DMS153 treated with DMSO at 0.1 percent for 48 hours (cell line): ENCODE measurements around the gene TSKU.

Experiments used
- DNase-seq: peaks from one replicate; lab custom pipeline; 2025; ENCODE audit not compliant: unreplicated experiment; lab: John Stamatoyannopoulos, UW

Gene TSKU

GRCh38 chr11:76783294-76783895 is at the start of gene TSKU:
Gene TSKU, plus strand, starts transcription at chr11:76783356. Its CDS starts 12,261 bp downstream, at chr11:76795617.
- DNase-seq, result no peak

GRCh38 chr11:76733906-76734305 is 49.2 kb upstream of the TSKU start:
- DNase-seq, result peak; percentile 62

- DNase-seq, result no peak
These were observed 48.4 kb upstream of the TSKU start for GRCh38 chr11:76734456-76735420.

- no peak for DNase-seq
These were observed 47.3 kb upstream of the TSKU start for GRCh38 chr11:76735841-76736240.

- DNase-seq, result no peak
These were observed 46.9 kb upstream of the TSKU start for GRCh38 chr11:76736266-76736665.

GRCh38 chr11:76736773-76737495 is 46.2 kb upstream of the TSKU start:
- DNase-seq, result no peak

DNA sequence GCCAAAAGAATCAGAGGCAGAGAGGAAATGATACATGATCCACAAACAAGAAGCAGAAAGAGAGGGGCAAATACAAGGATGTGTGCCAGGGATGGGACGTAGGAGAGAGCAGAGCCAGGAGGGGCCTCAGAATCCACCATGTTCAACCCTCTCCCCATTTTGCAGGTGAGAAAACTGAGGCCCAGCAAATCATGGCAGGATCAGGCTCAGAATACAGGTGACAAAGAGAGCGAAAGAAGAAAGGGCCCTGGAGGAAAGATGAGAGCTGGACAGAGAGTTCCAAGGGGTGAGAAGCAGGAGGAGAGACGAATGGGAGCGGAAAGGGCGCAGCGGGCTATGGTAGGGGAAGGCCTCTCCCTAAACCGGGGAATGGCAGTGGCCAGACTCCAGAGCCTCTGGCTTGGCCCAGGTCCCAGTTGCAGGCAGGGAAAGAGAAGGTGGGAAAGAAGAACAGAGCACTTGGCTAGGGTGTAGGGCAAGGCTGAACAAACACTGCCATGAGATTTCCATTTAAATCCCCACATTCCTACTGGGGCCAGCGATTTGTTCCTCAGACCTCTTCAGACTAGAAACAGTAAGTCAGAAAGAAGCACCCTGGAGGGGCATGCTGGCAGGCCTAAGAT is 44.4 kb upstream of the TSKU start:
- DNase-seq, result no peak

DNA sequence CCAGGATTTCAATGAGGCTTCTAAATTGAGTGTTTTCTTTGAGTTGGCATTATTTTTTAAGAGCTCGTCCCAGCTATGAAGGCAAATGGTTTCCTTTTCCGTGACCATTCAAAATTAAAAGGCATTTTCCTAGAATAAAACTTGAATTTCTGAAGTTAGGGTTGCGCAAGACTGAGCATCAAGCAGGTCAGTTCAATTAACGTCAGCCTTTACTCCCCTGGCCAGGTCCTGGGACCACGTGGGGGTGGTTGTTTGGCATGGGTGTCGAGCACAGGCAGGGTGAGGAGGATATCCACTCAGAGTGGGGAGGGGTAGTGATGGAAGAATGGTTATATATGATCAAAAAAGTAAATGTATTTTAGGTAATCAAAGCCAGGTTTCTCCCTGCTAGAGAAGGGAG is 43.4 kb upstream of the TSKU start:
- no peak for DNase-seq

DNA sequence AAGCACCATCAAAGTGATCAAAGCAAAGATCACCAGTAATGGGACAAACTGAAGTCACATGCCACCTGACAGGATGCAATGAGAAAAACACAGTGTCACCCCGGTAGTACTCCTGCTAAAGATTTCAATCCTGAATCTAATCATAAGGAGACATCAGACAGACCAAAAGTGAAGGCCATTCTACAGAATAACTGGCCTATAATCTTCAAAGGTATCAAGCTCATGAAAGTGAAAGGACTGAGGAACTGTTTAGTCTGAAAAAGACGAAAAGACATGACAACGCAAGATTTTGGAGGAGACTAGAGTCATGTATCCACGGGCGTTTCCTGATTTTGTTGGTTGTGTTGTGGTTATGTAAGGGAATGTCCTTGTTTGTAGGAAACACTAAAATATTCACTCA is 42.4 kb upstream of the TSKU start:
- DNase-seq, result no peak

DNA sequence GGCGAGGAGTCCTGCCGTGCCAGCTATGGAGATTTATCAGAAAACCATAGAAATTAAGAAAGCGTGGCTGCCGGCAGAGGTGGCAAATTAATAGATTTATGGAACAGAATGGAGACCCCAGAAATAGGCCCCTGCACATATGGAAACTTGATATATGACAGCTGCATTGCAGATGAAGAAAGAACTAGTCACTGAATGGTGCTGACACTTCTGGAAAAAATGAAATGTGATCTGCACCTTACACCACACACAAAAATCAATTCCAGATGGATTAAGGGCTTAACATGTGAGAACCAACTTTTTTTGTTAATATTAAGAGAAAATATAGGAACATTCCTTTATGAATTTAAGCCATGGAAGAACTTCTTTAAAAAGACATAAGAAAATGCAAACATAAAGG is 40.3 kb upstream of the TSKU start:
- DNase-seq, result no peak

DNA sequence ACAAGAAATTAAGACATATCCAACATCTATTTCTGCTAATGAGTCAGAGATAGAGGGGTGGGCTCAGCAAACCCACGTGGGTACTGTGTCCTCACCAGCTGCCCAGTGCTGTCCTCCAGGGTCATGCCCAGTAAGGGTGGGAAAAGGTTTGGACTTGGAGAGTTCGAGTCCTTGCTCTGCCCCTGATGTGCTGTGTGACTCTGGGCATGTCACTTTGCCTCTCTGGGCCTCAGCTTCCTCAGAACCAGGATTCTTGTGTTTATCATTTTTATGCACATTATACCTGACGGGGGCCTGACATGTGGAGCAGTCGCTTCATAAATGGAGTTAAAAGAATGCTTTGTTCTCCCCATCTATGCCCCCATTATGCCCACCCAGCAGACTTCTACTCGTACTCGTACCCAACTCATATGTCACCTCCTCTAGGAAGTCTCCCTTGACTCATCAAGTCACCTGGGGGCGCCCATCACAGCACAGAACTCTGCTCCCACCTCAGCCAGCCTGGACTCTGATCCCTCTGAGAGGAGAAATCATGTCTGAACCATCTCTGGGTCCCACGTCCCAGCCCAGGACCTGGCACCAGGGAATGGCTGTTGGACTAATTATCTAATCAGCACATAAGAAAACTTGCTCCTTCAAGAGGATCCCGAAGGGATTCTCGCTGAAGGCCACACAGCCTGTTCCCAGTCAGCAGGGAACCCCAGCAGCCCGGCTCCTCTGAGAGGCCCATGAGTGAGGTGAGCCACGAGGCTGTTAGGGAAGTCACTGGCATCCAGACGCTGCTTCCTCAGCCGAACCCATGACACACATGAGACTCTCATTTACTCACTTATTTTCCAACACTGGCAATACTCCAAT is 38.7 kb upstream of the TSKU start:
- DNase-seq, result no peak

GRCh38 chr11:76745044-76745376 is 38.1 kb upstream of the TSKU start:
- no peak for DNase-seq

- DNase-seq, result no peak
These were observed 37.5 kb upstream of the TSKU start for GRCh38 chr11:76745561-76746207.

DNA sequence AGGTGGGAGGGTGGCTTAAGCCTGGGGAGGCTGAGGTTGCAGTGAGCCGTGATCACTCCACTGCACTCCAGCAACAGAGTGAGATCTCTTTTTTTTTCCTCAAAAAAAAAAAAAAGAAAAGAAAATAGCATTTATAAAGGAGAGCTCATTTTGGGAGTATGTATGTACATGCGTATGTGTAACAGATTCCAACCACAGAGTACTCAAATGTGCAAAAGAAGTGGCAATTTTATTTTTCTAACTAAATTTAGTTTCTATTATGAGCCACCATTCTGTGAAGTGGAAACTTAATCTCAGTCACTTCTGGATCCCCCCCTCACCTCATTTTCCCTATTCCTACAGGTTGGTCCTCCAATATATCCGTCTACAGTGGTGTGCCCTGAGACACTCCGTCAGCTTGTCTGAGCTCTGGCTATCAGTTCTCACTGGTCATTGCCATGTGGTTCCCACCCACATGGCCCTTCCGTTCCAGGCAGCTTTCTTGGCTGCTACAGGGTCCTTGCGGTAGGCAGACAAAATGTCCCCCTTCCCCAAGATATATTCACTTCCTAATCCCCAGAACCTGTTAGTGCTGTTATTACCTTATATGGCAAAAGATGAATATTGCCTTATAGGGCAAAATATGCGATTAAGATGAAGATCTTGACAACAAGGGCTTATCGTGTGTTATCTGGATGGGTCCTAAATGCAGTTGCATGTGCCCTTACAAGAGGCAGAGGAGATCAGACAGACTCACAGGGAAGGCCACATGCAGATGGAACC is 35.8 kb upstream of the TSKU start:
- DNase-seq, result no peak

DNA sequence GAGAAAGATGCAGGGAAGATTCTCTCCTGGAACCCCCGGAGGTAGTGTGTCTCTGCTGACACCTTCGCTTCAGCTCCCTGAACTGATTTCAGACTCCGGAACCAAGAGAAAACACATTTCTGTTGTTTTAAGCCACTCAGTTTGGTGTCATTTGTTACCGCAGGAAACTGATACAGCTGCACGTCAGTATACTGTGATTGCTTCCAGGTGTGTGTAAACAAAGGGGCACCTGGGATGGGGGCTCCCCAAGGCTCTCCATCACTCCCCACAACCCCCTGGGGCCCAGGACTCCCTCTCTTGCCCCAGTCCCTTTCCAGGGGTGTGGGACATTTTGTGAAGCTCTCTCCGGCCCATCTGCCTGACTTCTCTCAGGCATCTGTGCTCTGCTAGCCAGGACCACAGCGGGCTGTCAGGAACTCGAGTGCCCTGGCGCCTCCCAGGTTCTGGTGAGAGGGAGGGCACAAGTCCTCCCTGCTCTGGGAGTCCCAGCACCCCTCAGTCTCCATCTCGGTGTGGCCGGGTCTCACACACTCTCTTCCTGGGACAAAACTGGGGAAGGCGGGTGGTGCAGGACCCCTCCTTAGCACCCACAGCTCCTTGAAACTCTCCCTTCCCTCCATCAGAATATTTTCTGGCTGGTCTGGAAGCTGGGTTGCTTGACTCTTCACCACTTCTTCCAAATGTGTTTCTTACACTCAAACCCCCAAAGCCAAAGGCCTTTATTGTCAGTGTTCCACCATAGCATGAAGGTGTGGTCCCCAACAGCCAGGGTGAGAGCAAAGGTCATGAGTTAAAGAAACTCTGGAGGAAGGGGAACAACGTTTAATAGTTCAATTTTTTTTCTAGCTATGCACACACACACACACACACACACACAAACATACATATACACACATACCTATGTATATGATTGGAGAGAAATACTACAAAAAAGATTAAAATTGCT is 35.0 kb upstream of the TSKU start:
- no peak for DNase-seq

GRCh38 chr11:76748948-76749347 is 34.2 kb upstream of the TSKU start:
- no peak for DNase-seq

DNA sequence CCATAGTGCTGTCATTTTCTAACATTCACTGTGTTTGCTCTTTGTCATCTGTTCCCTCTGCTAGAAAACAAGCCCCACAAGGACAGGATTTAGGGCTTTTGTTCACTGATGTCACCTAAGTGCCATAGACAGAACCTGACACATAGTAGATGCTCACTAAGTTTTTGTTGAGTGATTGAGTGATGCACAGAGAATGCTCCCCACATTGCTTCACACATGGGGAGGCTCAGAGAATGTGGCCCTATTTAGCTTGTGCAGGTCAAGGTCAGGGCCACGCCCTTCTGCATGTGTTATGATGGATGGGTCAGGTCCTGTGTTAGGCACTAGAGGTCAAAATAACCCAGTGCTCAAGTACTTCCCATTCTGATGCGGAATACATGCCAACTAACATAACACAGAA is 33.1 kb upstream of the TSKU start:
- DNase-seq, result no peak

DNA sequence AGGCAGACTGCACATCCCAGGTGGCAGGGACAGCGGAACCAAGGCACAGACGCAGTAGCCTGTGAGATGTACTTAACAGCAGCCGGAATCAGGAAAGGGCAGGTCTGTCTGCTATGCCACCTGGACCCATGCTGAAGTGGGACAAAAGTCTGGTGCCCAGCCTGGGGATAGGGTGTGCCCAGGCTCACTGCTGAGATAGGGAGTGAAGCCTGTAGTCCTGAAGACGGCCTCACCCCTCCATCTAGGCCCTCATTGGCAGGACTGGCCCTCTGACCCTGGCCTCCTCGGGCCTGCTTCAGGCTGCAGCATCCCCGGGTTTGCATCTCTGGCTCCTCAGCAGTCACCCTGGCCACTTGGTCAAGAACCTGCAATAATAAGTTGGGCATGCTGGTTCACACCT is 32.4 kb upstream of the TSKU start:
- DNase-seq, result no peak
